GOT3 (cell line): Measurements from ENCODE around the gene CLMP.
"Not testable (repeated sequence)": the region's sequence is repeated elsewhere in the genome, so short reads cannot be mapped to it uniquely, and the experiment has no call there.

Experiments used
- DNase-seq: peaks from one replicate; lab custom pipeline; 2025; ENCODE audit warnings: mixed read lengths; lab: John Stamatoyannopoulos, UW

CLMP gene

GRCh38 chr11:123135863-123136446, 59.1 kb downstream of the CLMP start:
- no peak for DNase-seq

- DNase-seq, result no peak
Measured at GRCh38 chr11:123132881-123133280, 62.2 kb downstream of the CLMP start.

- not testable (repeated sequence) for DNase-seq
Measured at GRCh38 chr11:123132034-123132766, 62.8 kb downstream of the CLMP start.

- DNase-seq, result no peak
Measured at GRCh38 chr11:123129920-123130319, 65.1 kb downstream of the CLMP start.

GRCh38 chr11:123125169-123125568, 69.9 kb downstream of the CLMP start:
- no peak for DNase-seq

- no peak for DNase-seq
Measured at GRCh38 chr11:123122852-123123251, 72.2 kb downstream of the CLMP start.

- no peak for DNase-seq
Measured at GRCh38 chr11:123122341-123122740, 72.7 kb downstream of the CLMP start.

GRCh38 chr11:123116486-123116885, 78.6 kb downstream of the CLMP start:
- DNase-seq, result no peak

- no peak for DNase-seq
Measured at GRCh38 chr11:123111465-123111864, 83.6 kb downstream of the CLMP start.

- no peak for DNase-seq
Measured at GRCh38 chr11:123110397-123110796, 84.7 kb downstream of the CLMP start.

- no peak for DNase-seq
Measured at GRCh38 chr11:123107945-123108495, 87.0 kb downstream of the CLMP start.

GRCh38 chr11:123104697-123105096, 90.4 kb downstream of the CLMP start:
- DNase-seq, result no peak

- no peak for DNase-seq
Measured at GRCh38 chr11:123103326-123103980, 91.6 kb downstream of the CLMP start.

- DNase-seq, result no peak
Measured at GRCh38 chr11:123100379-123101085, 94.5 kb downstream of the CLMP start.

- no peak for DNase-seq
Measured at GRCh38 chr11:123098990-123099389, 96.1 kb downstream of the CLMP start.

- DNase-seq, result no peak
Measured at GRCh38 chr11:123093739-123094138, 101.3 kb downstream of the CLMP start.

- DNase-seq, result no peak
Measured at GRCh38 chr11:123091506-123091905, 103.5 kb downstream of the CLMP start.

GRCh38 chr11:123090168-123090567, 104.9 kb downstream of the CLMP start:
- DNase-seq, result not testable (repeated sequence)

- not testable (repeated sequence) for DNase-seq
Measured at GRCh38 chr11:123088896-123089295, 106.2 kb downstream of the CLMP start.

- not testable (repeated sequence) for DNase-seq
Measured at GRCh38 chr11:123087657-123088056, 107.4 kb downstream of the CLMP start.

- no peak for DNase-seq
Measured at GRCh38 chr11:123086305-123086704, 108.7 kb downstream of the CLMP start.

- no peak for DNase-seq
Measured at GRCh38 chr11:123085497-123085896, 109.6 kb downstream of the CLMP start.
